SK-N-SH (cell line): ENCODE data around the gene DAPP1. TPM values are rescaled to one million over a fixed set of nuclear protein-coding genes. Genes with fewer than 3 reads are reported as not detected.

Experiments
- CTCF ChIA-PET: fragments of 300-600, 350-600 bp; formaldehyde crosslinking; extraction: SDS; loops from one replicate; lab custom pipeline; 2021; lab: Yijun Ruan, JAX
- POLR2A ChIA-PET: fragments of 350-600 bp; sonication (Branson Sonifier 250); formaldehyde crosslinking; extraction: SDS; loops from one replicate; lab custom pipeline; 2020; ENCODE audit warnings: antibody characterized with exemption, inconsistent platforms; lab: Yijun Ruan, JAX
- DNase-seq: peaks from one replicate; pipeline ENCODE4 v3.0.0; 2012
- H2AFZ ChIP-seq: fragments of 200-600 bp; sonication (generic); 2 replicates; pipeline ENCODE4 v1.8.1; 2016; ENCODE audit warnings: antibody characterized with exemption, mild to moderate bottlenecking, low read depth
- H3F3A ChIP-seq: fragments of 200-600 bp; sonication (generic); replicated peaks from 2 replicates; pipeline ENCODE3; 2016; ENCODE audit warnings: antibody characterized with exemption, mild to moderate bottlenecking; ENCODE audit not compliant: insufficient read depth
- H3K27ac ChIP-seq, 2 experiments: fragments of 200-500 bp in 1 of 2; fragments of 200-600 bp in 1 of 2; sonication (Bioruptor generic) in 1 of 2; sonication (generic), shearing (Covaris generic) in 1 of 2; 2 replicates each; pipeline versions ENCODE4 v1.5.1 to v1.6.1; 2014 to 2016; ENCODE audit warnings: low read depth in 2 of 2, inconsistent platforms in 1 of 2, low read length in 1 of 2, mild to moderate bottlenecking in 1 of 2, mixed read lengths in 1 of 2
- H3K27me3 ChIP-seq: fragments of 200-600 bp; sonication (generic), shearing (Covaris generic); 2 replicates; pipeline ENCODE4 v1.6.1; 2016; ENCODE audit warnings: mixed run types; ENCODE audit not compliant: insufficient read depth
- H3K36me3 ChIP-seq, 2 experiments: fragments of 200-500 bp in 1 of 2; fragments of 200-600 bp in 1 of 2; sonication (Bioruptor generic) in 1 of 2; sonication (generic) in 1 of 2; replicated peaks in 1 of 2; 2 replicates each; pipeline versions ENCODE3 to v1.5.1; 2014 to 2016; ENCODE audit warnings: low read length in 1 of 2, mild to moderate bottlenecking in 1 of 2; ENCODE audit not compliant: insufficient read depth in 2 of 2, control insufficient read depth in 1 of 2
- H3K4me1 ChIP-seq, 2 experiments: fragments of 200-500 bp in 1 of 2; fragments of 200-600 bp in 1 of 2; sonication (Bioruptor generic) in 1 of 2; sonication (generic), shearing (Covaris generic) in 1 of 2; 2 replicates each; pipeline versions ENCODE4 v1.5.1 to v1.6.1; 2014 to 2016; ENCODE audit warnings: low read depth in 1 of 2, low read length in 1 of 2, mixed run types in 1 of 2; ENCODE audit not compliant: insufficient read depth in 2 of 2, control insufficient read depth in 1 of 2
- H3K4me2 ChIP-seq: fragments of 200-600 bp; sonication (generic), shearing (Covaris generic); 2 replicates; pipeline ENCODE4 v1.6.1; 2017; ENCODE audit warnings: mixed run types
- H3K4me3 ChIP-seq, 2 experiments: fragments of 200-500 bp in 1 of 2; fragments of 200-600 bp in 1 of 2; sonication (Bioruptor generic) in 1 of 2; sonication (generic), shearing (Covaris generic) in 1 of 2; 2 replicates each; pipeline versions ENCODE4 v1.5.1 to v1.8.1; 2014 to 2016; ENCODE audit warnings: low read depth in 2 of 2, inconsistent platforms in 1 of 2, low read length in 1 of 2, mild to moderate bottlenecking in 1 of 2, mixed read lengths in 1 of 2, moderate library complexity in 1 of 2
- H3K79me2 ChIP-seq: fragments of 200-600 bp; sonication (generic); 2 replicates; pipeline ENCODE4 v1.8.1; 2017; ENCODE audit warnings: mild to moderate bottlenecking; ENCODE audit not compliant: insufficient read depth
- H3K9ac ChIP-seq: fragments of 200-600 bp; sonication (generic); 2 replicates; pipeline ENCODE4 v1.6.1; 2017; ENCODE audit warnings: mixed run types
- H3K9me2 ChIP-seq: fragments of 200-600 bp; sonication (generic); 2 replicates; pipeline ENCODE4 v1.6.1; 2017; ENCODE audit warnings: mixed run types
- H3K9me3 ChIP-seq: fragments of 200-600 bp; sonication (generic); 2 replicates; pipeline ENCODE4 v1.6.1; 2017; ENCODE audit warnings: mixed run types, mild to moderate bottlenecking, moderate library complexity
- H4K20me1 ChIP-seq: fragments of 200-600 bp; sonication (generic); 2 replicates; pipeline ENCODE4 v1.6.1; 2017; ENCODE audit warnings: mild to moderate bottlenecking, mixed run types; ENCODE audit not compliant: insufficient read depth
- CHD2 ChIP-seq: fragments of 150-350 bp; IDR thresholded peaks from 2 replicates; pipeline ENCODE4 v1.6.1; 2018; ENCODE audit warnings: low read length; ENCODE audit not compliant: partially characterized antibody
- ELF1 ChIP-seq: IDR thresholded peaks from 2 replicates; pipeline ENCODE4 v1.4.0; 2012
- FOXM1 ChIP-seq: IDR thresholded peaks from 2 replicates; pipeline ENCODE4 v1.4.0; 2012; ENCODE audit warnings: low read depth, mild to moderate bottlenecking
- GABPA ChIP-seq: IDR thresholded peaks from 2 replicates; pipeline ENCODE4 v1.4.0; 2012; ENCODE audit warnings: low read depth, mild to moderate bottlenecking
- GATA2 ChIP-seq: sonication (generic); formaldehyde crosslinking; IDR thresholded peaks from 2 replicates; pipeline ENCODE4 v1.5.0; 2020; ENCODE audit warnings: mild to moderate bottlenecking, missing genetic modification reagents
- JUND ChIP-seq: IDR thresholded peaks from 2 replicates; pipeline ENCODE4 v1.4.0; 2012
- MXI1 ChIP-seq: IDR thresholded peaks from 2 replicates; pipeline ENCODE4 v1.6.1; 2012; ENCODE audit warnings: mild to moderate bottlenecking, low read depth, low read length, improper control_type of control experiment
- NFIC ChIP-seq: IDR thresholded peaks from 2 replicates; pipeline ENCODE4 v1.4.0; 2012; ENCODE audit warnings: borderline replicate concordance
- NRF1 ChIP-seq: IDR thresholded peaks from 2 replicates; pipeline ENCODE4 v1.6.1; 2012; ENCODE audit warnings: low read depth, mild to moderate bottlenecking, low read length
- POLR2AphosphoS5 ChIP-seq: IDR thresholded peaks from 2 replicates; pipeline ENCODE4 v1.6.1; 2012; ENCODE audit warnings: low read depth, low read length
- RAD21 ChIP-seq: IDR thresholded peaks from 2 replicates; pipeline ENCODE4 v1.6.1; 2012; ENCODE audit warnings: mild to moderate bottlenecking, low read length
- RCOR1 ChIP-seq: fragments of 150-350 bp; IDR thresholded peaks from 2 replicates; pipeline ENCODE4 v1.6.1; 2017; ENCODE audit warnings: antibody characterized with exemption, low read length
- RFX5 ChIP-seq: IDR thresholded peaks from 2 replicates; pipeline ENCODE4 v1.6.1; 2012; ENCODE audit warnings: mild to moderate bottlenecking, improper control_type of control experiment, low read length
- RXRA ChIP-seq: IDR thresholded peaks from 2 replicates; pipeline ENCODE4 v1.4.0; 2012; ENCODE audit warnings: low read depth, mild to moderate bottlenecking, borderline replicate concordance
- TAF1 ChIP-seq: IDR thresholded peaks from 2 replicates; pipeline ENCODE4 v1.6.1; 2012; ENCODE audit warnings: low read depth, mild to moderate bottlenecking, low read length, moderate library complexity, borderline replicate concordance
- TCF12 ChIP-seq: IDR thresholded peaks from 2 replicates; pipeline ENCODE4 v1.4.0; 2012
- YY1 ChIP-seq: IDR thresholded peaks from 2 replicates; pipeline ENCODE4 v1.4.0; 2012; ENCODE audit warnings: low read depth, mild to moderate bottlenecking
- WGBS: methylation state at CpG from one replicate; pipeline ENCODE4 v1.1.6; 2017; ENCODE audit warnings: low lambda C conversion rate; 5-methylcytosine and 5-hydroxymethylcytosine counted together
- polyA plus RNA-seq, 3 experiments: library from polyadenylated mRNA; depleted of rRNA; stranded (reverse); fragments of >200 nt; gene quantifications; 2 replicates each; pipeline ENCODE4 v1.2.3, GENCODE V29; 2012
- TF ChIP-seq, protein P1 (sequence below): IDR thresholded peaks from 2 replicates; pipeline ENCODE4 v1.6.1; 2012; ENCODE audit warnings: mild to moderate bottlenecking, low read depth, low read length, moderate library complexity
- TF ChIP-seq, protein P2 (sequence below): IDR thresholded peaks from 2 replicates; pipeline ENCODE4; 2012
- TF ChIP-seq, protein P3 (sequence below): fragments of 150-350 bp; IDR thresholded peaks from 2 replicates; pipeline ENCODE4 v1.6.1; 2016; ENCODE audit warnings: mild to moderate bottlenecking, low read depth, low read length
- TF ChIP-seq, protein P4 (sequence below): IDR thresholded peaks from 2 replicates; pipeline ENCODE4 v1.4.0; 2012; ENCODE audit warnings: low read depth
- TF ChIP-seq, protein P5 (sequence below): IDR thresholded peaks from 2 replicates; pipeline ENCODE4 v1.4.0; 2012; ENCODE audit warnings: low read depth, borderline replicate concordance

The DAPP1 gene
- polyA plus RNA-seq, 1 of the 3 experiments (the other 2 are of a cell fraction), result not detected

DNA sequence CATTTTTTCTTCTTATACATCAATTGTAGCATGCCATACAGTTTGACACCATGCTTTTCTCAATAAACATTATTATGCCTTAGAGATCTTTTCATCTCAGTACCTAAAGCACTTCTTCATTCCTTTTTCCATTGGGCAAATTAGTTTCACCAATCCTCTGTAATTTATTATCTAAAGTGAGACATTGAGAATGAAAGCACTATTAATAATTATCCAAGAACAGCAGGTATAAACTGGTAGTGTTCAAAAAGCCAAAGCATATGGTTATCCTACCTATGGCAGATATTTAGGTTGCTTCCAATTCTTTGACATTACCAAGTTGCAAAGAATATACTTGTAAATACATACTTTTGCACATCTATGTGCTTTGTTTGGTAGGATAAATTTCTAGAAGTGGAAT, 62.0 kb downstream of the DAPP1 start:
- H3K27ac ChIP-seq, result no peak overlapping the region
- H3K36me3 ChIP-seq, result peaks cover 48 to 57% of the 10 kb centered on the region in 2 experiments
- no peak for DNase-seq
- POLR2A ChIA-PET, result no interaction called here
- H3K9me3 ChIP-seq, result no peaks in the 10 kb centered on the region
- H3K9ac ChIP-seq, result no peak overlapping the region
- H3K4me1 ChIP-seq, result no peaks in the 10 kb centered on the region
- H3F3A ChIP-seq, result peaks cover 5% of the 10 kb centered on the region
- no peak for TF ChIP-seq TCF12
- TF ChIP-seq MXI1, result no peak
- TF ChIP-seq ELF1, result no peak
- no peak for TF ChIP-seq JUND
- TF ChIP-seq, protein P1, sequence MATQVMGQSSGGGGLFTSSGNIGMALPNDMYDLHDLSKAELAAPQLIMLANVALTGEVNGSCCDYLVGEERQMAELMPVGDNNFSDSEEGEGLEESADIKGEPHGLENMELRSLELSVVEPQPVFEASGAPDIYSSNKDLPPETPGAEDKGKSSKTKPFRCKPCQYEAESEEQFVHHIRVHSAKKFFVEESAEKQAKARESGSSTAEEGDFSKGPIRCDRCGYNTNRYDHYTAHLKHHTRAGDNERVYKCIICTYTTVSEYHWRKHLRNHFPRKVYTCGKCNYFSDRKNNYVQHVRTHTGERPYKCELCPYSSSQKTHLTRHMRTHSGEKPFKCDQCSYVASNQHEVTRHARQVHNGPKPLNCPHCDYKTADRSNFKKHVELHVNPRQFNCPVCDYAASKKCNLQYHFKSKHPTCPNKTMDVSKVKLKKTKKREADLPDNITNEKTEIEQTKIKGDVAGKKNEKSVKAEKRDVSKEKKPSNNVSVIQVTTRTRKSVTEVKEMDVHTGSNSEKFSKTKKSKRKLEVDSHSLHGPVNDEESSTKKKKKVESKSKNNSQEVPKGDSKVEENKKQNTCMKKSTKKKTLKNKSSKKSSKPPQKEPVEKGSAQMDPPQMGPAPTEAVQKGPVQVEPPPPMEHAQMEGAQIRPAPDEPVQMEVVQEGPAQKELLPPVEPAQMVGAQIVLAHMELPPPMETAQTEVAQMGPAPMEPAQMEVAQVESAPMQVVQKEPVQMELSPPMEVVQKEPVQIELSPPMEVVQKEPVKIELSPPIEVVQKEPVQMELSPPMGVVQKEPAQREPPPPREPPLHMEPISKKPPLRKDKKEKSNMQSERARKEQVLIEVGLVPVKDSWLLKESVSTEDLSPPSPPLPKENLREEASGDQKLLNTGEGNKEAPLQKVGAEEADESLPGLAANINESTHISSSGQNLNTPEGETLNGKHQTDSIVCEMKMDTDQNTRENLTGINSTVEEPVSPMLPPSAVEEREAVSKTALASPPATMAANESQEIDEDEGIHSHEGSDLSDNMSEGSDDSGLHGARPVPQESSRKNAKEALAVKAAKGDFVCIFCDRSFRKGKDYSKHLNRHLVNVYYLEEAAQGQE, result no peak
- TF ChIP-seq FOXM1, result no peak
- TF ChIP-seq, protein P2, sequence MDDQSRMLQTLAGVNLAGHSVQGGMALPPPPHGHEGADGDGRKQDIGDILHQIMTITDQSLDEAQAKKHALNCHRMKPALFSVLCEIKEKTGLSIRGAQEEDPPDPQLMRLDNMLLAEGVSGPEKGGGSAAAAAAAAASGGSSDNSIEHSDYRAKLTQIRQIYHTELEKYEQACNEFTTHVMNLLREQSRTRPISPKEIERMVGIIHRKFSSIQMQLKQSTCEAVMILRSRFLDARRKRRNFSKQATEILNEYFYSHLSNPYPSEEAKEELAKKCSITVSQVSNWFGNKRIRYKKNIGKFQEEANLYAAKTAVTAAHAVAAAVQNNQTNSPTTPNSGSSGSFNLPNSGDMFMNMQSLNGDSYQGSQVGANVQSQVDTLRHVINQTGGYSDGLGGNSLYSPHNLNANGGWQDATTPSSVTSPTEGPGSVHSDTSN, result no peak
- no peak for TF ChIP-seq POLR2AphosphoS5
- no peak for TF ChIP-seq TAF1
- no peak for TF ChIP-seq RXRA
- TF ChIP-seq CHD2, result no peak
- TF ChIP-seq, protein P3, sequence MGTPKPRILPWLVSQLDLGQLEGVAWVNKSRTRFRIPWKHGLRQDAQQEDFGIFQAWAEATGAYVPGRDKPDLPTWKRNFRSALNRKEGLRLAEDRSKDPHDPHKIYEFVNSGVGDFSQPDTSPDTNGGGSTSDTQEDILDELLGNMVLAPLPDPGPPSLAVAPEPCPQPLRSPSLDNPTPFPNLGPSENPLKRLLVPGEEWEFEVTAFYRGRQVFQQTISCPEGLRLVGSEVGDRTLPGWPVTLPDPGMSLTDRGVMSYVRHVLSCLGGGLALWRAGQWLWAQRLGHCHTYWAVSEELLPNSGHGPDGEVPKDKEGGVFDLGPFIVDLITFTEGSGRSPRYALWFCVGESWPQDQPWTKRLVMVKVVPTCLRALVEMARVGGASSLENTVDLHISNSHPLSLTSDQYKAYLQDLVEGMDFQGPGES, result no peak
- TF ChIP-seq NFIC, result no peak
- TF ChIP-seq, all 33 proteins: peak for 0
- no peaks in the 10 kb centered on the region for H3K9me2 ChIP-seq
- H3K79me2 ChIP-seq, result no peaks in the 10 kb centered on the region; the same call in 1 of the 2 replicates
- no peak overlapping the region for H3K4me2 ChIP-seq
- H4K20me1 ChIP-seq, result no peaks in the 10 kb centered on the region
- no peak overlapping the region for H2AFZ ChIP-seq
- CTCF ChIA-PET, result no interaction called here
- H3K4me3 ChIP-seq, result no peak overlapping the region
- H3K27me3 ChIP-seq, result no peaks in the 10 kb centered on the region

DNA sequence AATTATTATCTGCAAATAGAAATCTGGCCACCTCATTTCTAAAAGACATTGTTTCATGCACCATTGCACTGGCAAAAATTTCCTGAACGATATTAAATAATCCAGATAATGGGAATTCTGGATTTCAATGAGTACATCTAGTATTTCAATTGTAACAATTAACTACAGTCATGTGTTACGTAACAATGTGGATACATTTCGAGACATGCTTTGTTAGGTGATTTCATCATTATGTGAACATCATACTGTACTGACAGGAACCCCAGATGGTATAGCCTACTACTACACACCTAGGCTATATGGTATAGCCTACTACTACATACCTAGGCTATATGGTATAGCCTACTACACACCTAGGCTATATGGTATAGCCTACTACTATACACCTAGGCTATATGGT, 62.8 kb downstream of the DAPP1 start:
- H3K9me3 ChIP-seq, result no peaks in the 10 kb centered on the region
- CTCF ChIA-PET, result interaction anchor here (2.0 kb wide), 1 partner anchor 71 kb away, joined by 9 read pairs; no protein-coding TSS in a partner anchor
- no peak overlapping the region for H3K27ac ChIP-seq
- peaks cover 5% of the 10 kb centered on the region for H3F3A ChIP-seq
- no peaks in the 10 kb centered on the region for H3K4me1 ChIP-seq
- no peak overlapping the region for H3K4me3 ChIP-seq
- no peaks in the 10 kb centered on the region; the same call in 1 of the 2 replicates for H3K79me2 ChIP-seq
- DNase-seq, result no peak
- H3K4me2 ChIP-seq, result no peak overlapping the region
- no peaks in the 10 kb centered on the region for H3K27me3 ChIP-seq
- TF ChIP-seq, protein P4, sequence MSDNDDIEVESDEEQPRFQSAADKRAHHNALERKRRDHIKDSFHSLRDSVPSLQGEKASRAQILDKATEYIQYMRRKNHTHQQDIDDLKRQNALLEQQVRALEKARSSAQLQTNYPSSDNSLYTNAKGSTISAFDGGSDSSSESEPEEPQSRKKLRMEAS, result no peak
- TF ChIP-seq, protein P5, sequence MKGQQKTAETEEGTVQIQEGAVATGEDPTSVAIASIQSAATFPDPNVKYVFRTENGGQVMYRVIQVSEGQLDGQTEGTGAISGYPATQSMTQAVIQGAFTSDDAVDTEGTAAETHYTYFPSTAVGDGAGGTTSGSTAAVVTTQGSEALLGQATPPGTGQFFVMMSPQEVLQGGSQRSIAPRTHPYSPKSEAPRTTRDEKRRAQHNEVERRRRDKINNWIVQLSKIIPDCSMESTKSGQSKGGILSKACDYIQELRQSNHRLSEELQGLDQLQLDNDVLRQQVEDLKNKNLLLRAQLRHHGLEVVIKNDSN, result no peak
- TF ChIP-seq RFX5, result no peak
- TF ChIP-seq ELF1, result no peak
- TF ChIP-seq TCF12, result no peak
- no peak for TF ChIP-seq GABPA
- TF ChIP-seq YY1, result no peak
- TF ChIP-seq GATA2, result no peak
- TF ChIP-seq NRF1, result no peak
- TF ChIP-seq, protein P2, result no peak
- TF ChIP-seq RAD21, result no peak
- TF ChIP-seq RCOR1, result no peak
- no peak for TF ChIP-seq NFIC
- no peak for TF ChIP-seq FOXM1
- TF ChIP-seq, all 33 proteins: peak for 0
- 95% methylated on average over 3 of the region's 3 CpGs for WGBS
- Histone ChIP-seq H4K20me1 (no peaks in the 10 kb centered on the region), H2AFZ (no peak overlapping the region), H3K9me2 (no peaks in the 10 kb centered on the region), H3K9ac (no peak overlapping the region), H3K36me3 (peaks cover 57 to 65% of the 10 kb centered on the region in 2 experiments)
- POLR2A ChIA-PET, result no interaction called here
